Ishikawa (cell line): ENCODE measurements around the gene VAMP5.

Experiments used
- CEBPB ChIP-seq: IDR thresholded peaks from 2 replicates; pipeline ENCODE4 v1.6.1; 2012
- CREB1 ChIP-seq: IDR thresholded peaks from 2 replicates; pipeline ENCODE4 v1.6.1; 2012; ENCODE audit warnings: low read depth
- EGR1 ChIP-seq: IDR thresholded peaks from 2 replicates; pipeline ENCODE4 v1.6.1; 2012
- EP300 ChIP-seq: IDR thresholded peaks from 2 replicates; pipeline ENCODE4 v1.6.1; 2012; ENCODE audit warnings: borderline replicate concordance
- FOXM1 ChIP-seq: IDR thresholded peaks from 2 replicates; pipeline ENCODE4 v1.6.1; 2012; ENCODE audit warnings: low read depth, borderline replicate concordance
- NFIC ChIP-seq: IDR thresholded peaks from 2 replicates; pipeline ENCODE4 v1.6.1; 2012
- RAD21 ChIP-seq: IDR thresholded peaks from 2 replicates; pipeline ENCODE4 v1.6.1; 2012; ENCODE audit warnings: low read depth
- TAF1 ChIP-seq: IDR thresholded peaks from 2 replicates; pipeline ENCODE4 v1.6.1; 2012; ENCODE audit warnings: low read depth, mild to moderate bottlenecking
- TCF12 ChIP-seq: IDR thresholded peaks from 2 replicates; pipeline ENCODE4 v1.6.1; 2012; ENCODE audit warnings: low read depth
- TEAD4 ChIP-seq: IDR thresholded peaks from 2 replicates; pipeline ENCODE4 v1.6.1; 2012
- YY1 ChIP-seq: IDR thresholded peaks from 2 replicates; pipeline ENCODE4 v1.6.1; 2012; ENCODE audit warnings: low read depth
- ZBTB7A ChIP-seq: IDR thresholded peaks from 2 replicates; pipeline ENCODE4 v1.6.1; 2012; ENCODE audit warnings: low read depth
- TF ChIP-seq, protein P1 (sequence below): IDR thresholded peaks from 2 replicates; pipeline ENCODE4 v1.6.1; 2012
- TF ChIP-seq, protein P2 (sequence below): IDR thresholded peaks from 2 replicates; pipeline ENCODE4 v1.6.1; 2012
- TF ChIP-seq, protein P3 (sequence below): IDR thresholded peaks from 2 replicates; pipeline ENCODE4 v1.6.1; 2012; ENCODE audit warnings: low read depth, mild to moderate bottlenecking

VAMP5 gene

DNA sequence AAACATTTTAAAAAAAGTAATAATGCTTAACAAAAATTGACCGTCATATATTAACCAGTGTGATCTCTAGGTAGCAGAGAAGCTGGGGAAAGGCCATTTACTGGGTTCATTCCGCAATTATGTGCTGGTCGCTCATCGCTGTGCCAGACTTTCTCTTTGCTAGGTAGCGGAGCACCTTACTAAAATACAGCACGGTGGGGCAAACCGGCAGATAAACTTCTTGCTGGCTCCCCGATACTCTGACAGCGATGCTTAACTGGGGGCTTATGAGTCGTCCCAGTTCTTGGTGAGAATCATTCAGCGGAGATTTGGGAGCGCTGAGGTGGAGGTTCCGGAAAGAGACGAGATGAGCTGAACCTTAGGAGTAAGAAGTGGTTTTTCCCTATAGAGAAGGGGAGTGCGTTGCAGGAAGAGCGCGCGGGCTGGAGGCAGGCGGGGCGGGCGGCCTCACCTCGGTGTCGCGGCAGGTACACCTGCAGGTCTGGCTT is 27.0 kb downstream of the VAMP5 start:
- TF ChIP-seq TEAD4, result no peak
- no peak for TF ChIP-seq CREB1
- no peak for TF ChIP-seq RAD21
- no peak for TF ChIP-seq TAF1
- TF ChIP-seq EGR1, result no peak
- TF ChIP-seq, protein P1, sequence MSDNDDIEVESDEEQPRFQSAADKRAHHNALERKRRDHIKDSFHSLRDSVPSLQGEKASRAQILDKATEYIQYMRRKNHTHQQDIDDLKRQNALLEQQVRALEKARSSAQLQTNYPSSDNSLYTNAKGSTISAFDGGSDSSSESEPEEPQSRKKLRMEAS, result no peak
- TF ChIP-seq EP300, result no peak
- no peak for TF ChIP-seq YY1
- TF ChIP-seq ZBTB7A, result no peak
- no peak for TF ChIP-seq NFIC
- no peak for TF ChIP-seq TCF12
- no peak for TF ChIP-seq CEBPB
- TF ChIP-seq, protein P2, sequence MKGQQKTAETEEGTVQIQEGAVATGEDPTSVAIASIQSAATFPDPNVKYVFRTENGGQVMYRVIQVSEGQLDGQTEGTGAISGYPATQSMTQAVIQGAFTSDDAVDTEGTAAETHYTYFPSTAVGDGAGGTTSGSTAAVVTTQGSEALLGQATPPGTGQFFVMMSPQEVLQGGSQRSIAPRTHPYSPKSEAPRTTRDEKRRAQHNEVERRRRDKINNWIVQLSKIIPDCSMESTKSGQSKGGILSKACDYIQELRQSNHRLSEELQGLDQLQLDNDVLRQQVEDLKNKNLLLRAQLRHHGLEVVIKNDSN, result no peak
- TF ChIP-seq, protein P3, sequence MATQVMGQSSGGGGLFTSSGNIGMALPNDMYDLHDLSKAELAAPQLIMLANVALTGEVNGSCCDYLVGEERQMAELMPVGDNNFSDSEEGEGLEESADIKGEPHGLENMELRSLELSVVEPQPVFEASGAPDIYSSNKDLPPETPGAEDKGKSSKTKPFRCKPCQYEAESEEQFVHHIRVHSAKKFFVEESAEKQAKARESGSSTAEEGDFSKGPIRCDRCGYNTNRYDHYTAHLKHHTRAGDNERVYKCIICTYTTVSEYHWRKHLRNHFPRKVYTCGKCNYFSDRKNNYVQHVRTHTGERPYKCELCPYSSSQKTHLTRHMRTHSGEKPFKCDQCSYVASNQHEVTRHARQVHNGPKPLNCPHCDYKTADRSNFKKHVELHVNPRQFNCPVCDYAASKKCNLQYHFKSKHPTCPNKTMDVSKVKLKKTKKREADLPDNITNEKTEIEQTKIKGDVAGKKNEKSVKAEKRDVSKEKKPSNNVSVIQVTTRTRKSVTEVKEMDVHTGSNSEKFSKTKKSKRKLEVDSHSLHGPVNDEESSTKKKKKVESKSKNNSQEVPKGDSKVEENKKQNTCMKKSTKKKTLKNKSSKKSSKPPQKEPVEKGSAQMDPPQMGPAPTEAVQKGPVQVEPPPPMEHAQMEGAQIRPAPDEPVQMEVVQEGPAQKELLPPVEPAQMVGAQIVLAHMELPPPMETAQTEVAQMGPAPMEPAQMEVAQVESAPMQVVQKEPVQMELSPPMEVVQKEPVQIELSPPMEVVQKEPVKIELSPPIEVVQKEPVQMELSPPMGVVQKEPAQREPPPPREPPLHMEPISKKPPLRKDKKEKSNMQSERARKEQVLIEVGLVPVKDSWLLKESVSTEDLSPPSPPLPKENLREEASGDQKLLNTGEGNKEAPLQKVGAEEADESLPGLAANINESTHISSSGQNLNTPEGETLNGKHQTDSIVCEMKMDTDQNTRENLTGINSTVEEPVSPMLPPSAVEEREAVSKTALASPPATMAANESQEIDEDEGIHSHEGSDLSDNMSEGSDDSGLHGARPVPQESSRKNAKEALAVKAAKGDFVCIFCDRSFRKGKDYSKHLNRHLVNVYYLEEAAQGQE, result no peak
- no peak for TF ChIP-seq FOXM1

DNA sequence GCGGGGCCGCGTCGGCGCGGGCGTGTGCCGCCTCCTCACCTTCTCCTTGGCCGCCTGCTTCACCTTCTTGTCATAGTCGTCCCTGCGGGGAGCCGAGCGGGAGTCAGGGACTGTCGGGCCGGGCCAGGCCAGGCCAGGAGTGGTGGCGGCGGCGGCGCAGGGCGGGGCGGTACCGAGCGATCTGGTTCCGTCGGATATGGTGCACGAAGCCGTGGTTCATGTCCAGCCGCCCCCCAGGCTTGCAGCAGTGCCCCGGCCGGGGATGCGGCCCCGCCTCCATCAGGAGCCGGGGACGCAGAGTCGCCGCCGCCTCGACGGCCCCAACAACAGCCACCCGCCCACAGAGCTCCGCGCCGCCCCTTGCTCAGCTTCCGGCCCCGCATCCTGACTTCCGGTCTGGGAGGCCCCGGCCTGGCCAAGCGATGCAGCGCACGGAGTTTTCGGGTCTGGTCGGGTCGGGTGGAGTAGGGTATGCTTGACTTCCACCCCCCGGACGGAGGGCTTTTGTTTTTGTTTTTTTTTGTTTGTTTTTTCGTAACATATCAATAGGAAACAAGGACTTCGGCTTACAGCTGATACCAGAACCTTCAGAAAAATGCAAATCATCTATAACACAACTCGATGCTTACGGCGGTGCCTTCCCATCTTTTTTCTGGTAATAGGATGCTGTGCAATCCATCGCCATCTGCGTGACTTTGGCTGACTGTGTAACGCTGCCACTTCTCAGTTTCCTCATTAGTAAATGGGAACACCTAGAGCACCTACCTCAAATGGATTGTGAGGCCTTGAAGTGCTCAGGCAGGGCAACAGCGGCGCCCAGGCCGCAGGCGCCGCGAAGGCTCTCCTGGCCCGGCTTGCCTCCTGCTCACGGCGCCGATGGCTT is 27.7 kb downstream of the VAMP5 start, which contains the start of gene C2orf68:
C2orf68 (minus strand) TSS at position 362 of the 883 bp plus-strand sequence; CDS start at position 280, 82 bp downstream.
- TF ChIP-seq, protein P1, result peak; percentile 77
- TF ChIP-seq NFIC (no peak), RAD21 (no peak), TEAD4 (no peak), CREB1 (no peak), ZBTB7A (no peak), EP300 (no peak), YY1 (no peak), FOXM1 (no peak), EGR1 (peak; percentile 65), TCF12 (peak; percentile 37; the same call in 1 of the 2 replicates), TAF1 (peak; percentile 88), CEBPB (no peak)
- TF ChIP-seq, protein P3, result 0 out of 2 replicates have a peak, but pooled peaks have one; percentile 28
- TF ChIP-seq, protein P2, result no peak

DNA sequence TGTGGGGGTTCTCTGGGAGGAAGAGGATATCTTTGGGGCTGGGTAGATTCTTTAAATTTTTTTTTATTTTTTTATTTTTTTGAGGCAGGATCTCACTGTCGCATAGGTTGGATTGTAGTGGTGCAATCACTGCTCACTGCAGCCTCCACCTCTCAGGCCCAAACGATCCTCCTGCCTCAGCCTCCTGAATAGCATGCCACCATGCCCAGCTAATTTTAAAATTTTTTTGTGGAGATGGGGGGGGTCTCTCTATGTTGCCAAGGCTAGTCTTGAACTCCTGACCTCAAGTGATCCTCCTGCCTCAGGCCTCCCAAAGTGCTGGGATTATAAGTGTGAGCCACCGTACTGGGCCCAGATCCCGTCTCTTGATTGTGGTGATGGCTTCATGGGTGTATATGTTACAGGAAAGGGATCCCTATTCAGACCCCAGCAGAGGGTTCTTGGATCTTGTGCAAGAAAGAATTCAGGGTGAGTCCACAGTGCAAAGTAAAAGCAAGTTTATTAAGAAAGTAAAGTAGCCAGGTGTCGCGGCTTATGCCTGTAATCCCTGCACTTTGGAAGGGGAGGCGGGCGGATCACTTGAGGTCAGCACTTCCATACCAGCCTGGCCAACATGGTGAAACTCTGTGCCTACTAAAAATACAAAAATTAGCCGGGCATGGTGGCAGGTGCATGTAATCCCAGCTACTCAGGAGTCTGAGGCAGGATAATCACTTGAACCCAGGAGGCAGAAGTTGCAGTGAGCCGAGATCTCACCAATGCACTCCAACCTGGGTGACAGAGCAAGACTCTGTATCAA is 29.7 kb downstream of the VAMP5 start:
- TF ChIP-seq ZBTB7A (no peak), TEAD4 (no peak), EGR1 (no peak), FOXM1 (no peak), CREB1 (no peak), EP300 (no peak), TAF1 (no peak), CEBPB (no peak)
- TF ChIP-seq, protein P1, result no peak

DNA sequence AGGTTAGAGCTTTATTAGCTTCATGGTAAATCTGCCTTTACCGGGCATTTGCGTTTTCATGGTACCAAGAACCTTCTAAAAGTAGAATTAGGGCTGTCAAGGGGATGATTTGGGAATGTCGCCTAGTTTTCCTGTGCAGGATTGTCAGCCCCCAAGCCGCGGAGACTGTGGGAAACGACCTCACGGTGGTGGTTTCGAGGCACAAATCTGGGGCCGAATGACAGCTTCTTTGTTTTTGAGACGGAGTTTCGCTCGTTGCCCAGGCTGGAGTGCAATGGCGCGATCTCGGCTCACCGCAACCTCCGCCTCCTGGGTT is 31.1 kb downstream of the VAMP5 start:
- TF ChIP-seq TEAD4 (no peak), TCF12 (no peak), YY1 (no peak), CREB1 (no peak), FOXM1 (no peak), CEBPB (no peak), EP300 (no peak), RAD21 (no peak), NFIC (no peak), TAF1 (no peak), EGR1 (no peak)
- TF ChIP-seq, protein P3, result no peak
- TF ChIP-seq, protein P2, result no peak
- TF ChIP-seq, protein P1, result no peak
